Cardiac septum (tissue), 1 donor: Measurements from ENCODE around the gene HLA-DPA1. TPM values are rescaled to one million over a fixed set of nuclear protein-coding genes. Genes with fewer than 3 reads are reported as not detected.

ENCODE experiments used
- DNase-seq: peaks from one replicate; pipeline ENCODE4 v3.0.0-alpha.2; 2020; ENCODE audit warnings: low spot score
- intact Hi-C: fragments of 100-400 bp; cut with DNase I; formaldehyde crosslinking; loops from one replicate; pipeline ENCODE4 v1.14.0; 2022
- total RNA-seq: library from RNA; stranded (reverse); fragmentation: NEBNext Ultra II Directional; extraction: Animal tissue kit (Norgen Biotek cat#: 25700); gene quantifications from one replicate; pipeline ENCODE4 v1.2.1, GENCODE V29; 2021
- donor health status: DM: no; HTN: no; CAD: no.

The HLA-DPA1 gene
- total RNA-seq, 1 donor from 2014 or later = 35.8 TPM

DNA sequence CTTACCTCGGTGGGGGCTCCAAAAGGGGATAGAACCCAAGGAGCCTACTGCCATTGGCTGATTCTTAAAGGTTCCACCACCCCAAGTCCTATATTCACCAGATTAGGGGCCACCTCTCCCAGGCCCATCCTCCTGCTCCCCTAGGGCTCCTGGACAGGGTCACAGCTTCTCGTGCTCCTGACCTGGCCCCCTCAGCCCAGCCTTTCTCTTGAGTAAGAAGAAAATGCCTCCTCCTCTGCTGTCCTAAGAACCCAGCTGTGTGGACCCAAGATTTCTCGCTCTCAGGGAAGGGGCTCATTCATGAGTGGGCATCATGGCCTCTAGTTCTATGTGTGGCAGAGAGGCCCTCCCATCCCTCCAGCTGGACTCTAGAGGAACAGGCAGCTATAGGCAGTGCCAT, 18.9 kb upstream of the HLA-DPA1 start:
- intact Hi-C loops = no loop called here
- DNase-seq = no peak

GRCh38 chr6:33091957-33092356, 18.5 kb upstream of the HLA-DPA1 start:
- DNase-seq = no peak
- intact Hi-C loops = no loop called here

DNA sequence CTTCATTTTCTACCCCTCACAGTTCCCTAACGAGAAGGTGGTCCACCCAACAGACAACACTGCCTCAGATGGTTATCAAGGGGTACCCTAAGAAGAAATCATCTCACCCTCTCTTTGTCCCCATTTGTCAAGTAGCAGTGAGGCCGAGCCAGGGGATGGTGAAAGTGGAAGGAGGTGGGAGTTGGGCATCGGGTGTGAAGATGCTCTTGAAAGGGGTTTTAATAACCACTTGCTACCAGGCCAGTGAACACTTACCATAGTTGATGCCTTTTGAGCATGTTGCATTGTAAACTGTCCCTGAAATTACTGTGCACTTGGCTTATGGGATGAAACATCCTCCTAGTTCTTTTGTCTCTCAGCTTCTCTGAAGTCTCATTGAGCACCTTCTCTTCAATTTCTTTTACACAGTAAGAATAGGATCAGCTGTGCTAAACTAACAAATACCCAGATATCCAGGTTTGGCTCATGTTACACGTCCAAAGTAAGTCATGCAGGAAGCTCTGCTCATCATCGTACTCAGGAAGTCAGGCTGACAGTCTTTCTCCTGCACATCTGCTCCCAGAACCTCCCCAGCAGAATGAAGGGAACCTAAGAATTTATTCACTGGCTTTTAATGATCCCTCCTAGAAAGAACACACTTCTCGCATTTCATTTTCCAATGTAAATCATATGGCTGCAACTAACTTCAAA, 15.6 kb upstream of the HLA-DPA1 start:
- intact Hi-C loops = no loop called here

GRCh38 chr6:33088258-33088930, 14.9 kb upstream of the HLA-DPA1 start:
- intact Hi-C loops = no loop called here
- no peak for DNase-seq

More for the DNA sequence above, 15.6 kb upstream of the HLA-DPA1 start:
- DNase-seq = no peak

DNA sequence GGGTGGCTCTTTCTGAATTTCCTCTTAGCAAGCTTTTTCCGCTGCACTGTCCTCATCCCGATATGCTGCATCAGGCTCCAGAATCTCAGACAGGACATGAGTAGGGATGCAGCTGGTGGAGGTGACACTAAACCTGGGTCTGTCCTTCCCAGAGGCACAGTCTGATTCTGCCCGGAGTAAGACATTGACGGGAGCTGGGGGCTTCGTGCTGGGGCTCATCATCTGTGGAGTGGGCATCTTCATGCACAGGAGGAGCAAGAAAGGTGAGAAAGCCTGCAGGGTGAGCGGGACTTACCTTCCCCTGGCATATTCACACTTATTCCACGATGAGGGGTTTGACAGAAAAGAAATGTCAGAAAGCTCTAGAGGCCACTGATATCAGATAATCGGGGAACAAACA, 12.2 kb upstream of the HLA-DPA1 start:
- intact Hi-C loops = no loop called here
- DNase-seq = no peak

- DNase-seq = no peak
- intact Hi-C loops = loop anchor here (1.0 kb wide), 1 partner anchor 67 kb away; no protein-coding TSS in a partner anchor
Observed at GRCh38 chr6:33082702-33083101, 9.3 kb upstream of the HLA-DPA1 start.

- DNase-seq = no peak
- intact Hi-C loops = no loop called here
Observed at GRCh38 chr6:33081098-33081824, 7.8 kb upstream of the HLA-DPA1 start.

- intact Hi-C loops = no loop called here
- no peak for DNase-seq
Observed at GRCh38 chr6:33080127-33081089, 7.0 kb upstream of the HLA-DPA1 start.

DNA sequence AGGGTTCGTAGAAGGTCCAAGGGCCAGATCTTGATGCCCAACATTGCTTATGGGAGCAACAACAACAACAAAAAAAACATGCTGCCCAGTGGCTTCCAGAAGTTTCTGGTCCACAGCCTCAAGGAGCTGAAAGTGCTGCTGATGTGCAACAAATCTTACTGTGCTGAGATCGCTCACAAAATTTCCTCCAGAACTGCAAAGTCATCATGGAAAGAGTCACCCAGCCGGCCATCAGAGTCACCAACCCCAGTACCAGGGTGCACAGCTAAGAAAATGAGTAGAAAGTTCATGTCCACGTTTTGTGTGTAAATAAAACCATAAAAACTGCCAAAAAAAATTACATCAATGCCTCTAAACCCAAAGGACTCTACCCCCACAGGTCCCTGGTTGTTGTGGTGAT, 6.1 kb upstream of the HLA-DPA1 start:
- no peak for DNase-seq
- intact Hi-C loops = no loop called here

- no peak for DNase-seq
- intact Hi-C loops = no loop called here
Observed at GRCh38 chr6:33078919-33079521, 5.6 kb upstream of the HLA-DPA1 start.

GRCh38 chr6:33078442-33078841, 5.0 kb upstream of the HLA-DPA1 start:
- intact Hi-C loops = no loop called here
- no peak for DNase-seq

DNA sequence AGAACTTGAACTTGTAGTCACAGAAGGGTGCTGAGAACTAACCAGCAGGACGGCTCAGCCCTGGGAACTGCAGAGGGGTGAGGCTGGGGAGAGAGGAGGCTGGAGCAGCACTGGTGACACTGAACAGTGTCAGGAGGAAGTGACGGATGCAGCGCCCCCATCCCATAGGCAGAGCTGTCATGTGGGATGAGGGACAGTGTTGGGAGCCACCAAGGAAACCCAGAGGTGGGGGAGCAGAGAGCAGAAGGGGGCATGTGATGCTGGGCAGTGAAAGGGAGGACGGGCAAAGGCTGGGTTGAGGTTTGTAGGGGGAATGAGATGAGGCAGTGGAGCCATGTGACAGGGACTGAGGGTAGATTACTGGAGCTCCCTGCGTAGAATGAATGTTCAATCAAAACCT, 4.5 kb upstream of the HLA-DPA1 start:
- DNase-seq = no peak
- intact Hi-C loops = no loop called here

DNA sequence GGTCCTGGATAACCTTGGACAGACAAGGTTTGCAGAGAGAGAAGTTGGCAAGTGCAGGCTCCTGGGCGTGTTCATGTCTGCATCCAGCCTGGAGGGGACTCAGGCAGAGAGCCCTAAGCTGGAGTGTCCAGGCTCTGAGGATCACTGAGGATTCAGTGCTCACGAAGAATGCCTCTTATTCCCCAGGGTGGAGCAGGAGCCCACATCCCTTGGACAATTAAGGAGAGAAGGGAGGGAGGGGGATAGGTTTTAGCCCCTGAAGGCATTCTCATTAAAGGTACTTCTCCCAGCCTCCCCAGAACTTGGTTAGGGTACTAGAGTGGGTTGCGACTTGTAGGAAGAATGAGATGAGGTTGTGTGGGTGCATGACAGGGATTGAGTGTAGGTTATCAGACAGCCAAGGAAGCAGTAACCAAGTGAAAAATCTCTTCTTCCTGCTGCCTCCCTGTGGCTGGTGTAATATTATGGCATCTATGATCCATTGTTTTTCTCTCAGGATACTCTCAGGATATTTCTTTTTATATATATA, 3.0 kb upstream of the HLA-DPA1 start:
- DNase-seq = no peak
- intact Hi-C loops = no loop called here

- intact Hi-C loops = no loop called here
Observed at GRCh38 chr6:33075568-33076405, 2.3 kb upstream of the HLA-DPA1 start, which contains the start of gene HLA-DPB1. HLA-DPB1 (plus strand) TSS chr6:33075990; CDS start chr6:33076042, 52 bp downstream.

DNA sequence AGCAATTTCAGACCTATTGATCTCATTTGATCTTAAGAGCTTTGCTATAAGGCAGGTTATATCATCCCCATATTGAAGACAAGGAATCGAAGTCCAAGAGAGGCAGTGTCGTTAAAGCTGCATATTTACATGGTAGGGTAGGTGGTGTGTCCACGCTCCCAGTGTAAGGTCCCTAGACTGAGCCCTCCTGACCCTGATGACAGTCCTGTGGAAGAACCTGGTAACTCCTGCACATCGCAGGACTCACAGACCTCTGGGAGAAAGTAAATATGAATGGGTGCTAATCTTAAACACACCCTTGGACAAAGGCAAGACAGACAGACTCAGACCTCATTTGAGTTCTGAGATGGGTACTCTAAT, 1.7 kb upstream of the HLA-DPA1 start:
- intact Hi-C loops = no loop called here
- DNase-seq = no peak

More at GRCh38 chr6:33075568-33076405, 2.3 kb upstream of the HLA-DPA1 start, which contains the start of gene HLA-DPB1:
- DNase-seq = no peak

DNA sequence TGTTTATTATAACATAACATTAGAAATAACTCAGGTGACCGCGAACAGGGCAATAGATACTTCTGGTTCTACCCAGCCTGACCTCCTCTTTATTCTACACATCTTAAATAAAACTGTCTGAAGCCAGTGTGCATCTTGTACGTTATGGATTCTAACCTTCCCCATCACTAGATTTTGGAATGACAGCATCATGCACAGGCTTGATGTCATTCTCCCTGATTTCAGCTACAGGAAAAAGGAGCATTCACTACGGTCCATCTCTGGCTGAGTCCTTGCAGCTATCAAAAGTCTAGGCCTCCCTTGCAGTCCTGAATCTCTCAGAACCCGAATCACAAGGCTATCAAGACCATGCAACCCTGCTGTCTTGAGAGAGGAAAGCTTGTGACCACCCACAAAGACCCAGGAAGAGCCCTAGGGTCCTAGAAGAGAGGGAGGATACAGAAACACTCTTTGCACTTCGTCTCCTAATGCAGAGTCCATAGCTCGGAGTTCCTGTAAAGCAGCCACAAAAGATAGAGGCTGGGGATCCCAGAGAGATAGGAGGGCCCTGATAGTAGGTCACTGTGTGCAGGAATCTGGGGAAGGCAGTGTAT, 845 bp downstream of the HLA-DPA1 start:
- no peak for DNase-seq
- intact Hi-C loops = no loop called here

DNA sequence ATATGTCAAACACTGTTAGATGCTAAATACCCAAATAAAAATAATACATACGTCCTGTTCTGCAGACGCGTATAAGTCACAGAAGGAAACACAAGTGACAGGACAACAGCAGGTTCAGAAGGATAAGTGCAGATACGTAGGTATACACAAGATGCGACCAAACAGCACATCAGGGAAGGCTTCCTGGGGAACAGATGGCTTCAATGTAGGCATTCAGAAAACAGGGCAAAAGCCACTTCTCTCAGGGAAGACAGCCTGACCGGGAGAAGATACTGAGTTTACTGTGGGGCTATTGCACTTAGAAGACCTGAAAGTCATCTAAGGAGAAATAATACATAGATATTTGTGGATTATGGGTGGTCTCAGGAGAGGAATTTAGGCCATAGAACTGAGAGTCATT, 1.9 kb downstream of the HLA-DPA1 start:
- intact Hi-C loops = no loop called here
- DNase-seq = no peak

DNA sequence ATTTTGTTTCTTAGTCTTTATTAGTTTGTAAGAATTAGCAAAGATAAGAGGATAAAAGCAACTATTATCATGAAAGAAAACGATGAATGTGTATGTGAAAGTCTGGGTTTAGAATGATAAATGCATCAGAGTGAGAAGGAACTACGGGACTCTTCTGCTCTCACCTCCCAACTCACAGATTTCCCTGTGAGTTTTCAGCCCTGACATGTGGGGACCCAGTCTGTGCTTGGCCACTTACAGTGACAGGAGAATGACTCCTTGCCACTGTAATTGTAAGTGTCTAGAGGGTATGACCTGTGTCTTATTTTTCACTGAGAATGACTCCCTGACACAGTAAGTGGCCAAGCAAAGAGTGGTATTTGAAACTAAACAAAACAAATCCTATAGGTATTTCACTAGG, 2.5 kb downstream of the HLA-DPA1 start:
- DNase-seq = no peak
- intact Hi-C loops = no loop called here
